HepG2 (cell line): ENCODE results near the gene RGS2. TPM values are rescaled to one million over a fixed set of nuclear protein-coding genes. Genes with fewer than 3 reads are reported as not detected.

Experiments
- ATAD3A ChIP-seq: sonication (generic); formaldehyde crosslinking; IDR thresholded peaks from 2 replicates; pipeline ENCODE4 v1.4.0; 2020; ENCODE audit warnings: missing genetic modification reagents
- HDAC1 ChIP-seq: sonication (generic); formaldehyde crosslinking; IDR thresholded peaks from 2 replicates; pipeline ENCODE4 v1.5.1; 2020; ENCODE audit warnings: mild to moderate bottlenecking, missing genetic modification reagents
- MIER3 ChIP-seq: IDR thresholded peaks from 2 replicates; pipeline ENCODE4 v1.6.1; 2016; ENCODE audit warnings: missing compliant biosample characterization, borderline replicate concordance
- SMAD9 ChIP-seq: sonication (generic); formaldehyde crosslinking; IDR thresholded peaks from 2 replicates; pipeline ENCODE4 v1.5.1; 2020; ENCODE audit warnings: mild to moderate bottlenecking, missing genetic modification reagents
- SYNCRIP ChIP-seq: fragments of 200-400 bp; formaldehyde crosslinking; IDR thresholded peaks from 2 replicates; pipeline ENCODE4 v1.6.1; 2018; ENCODE audit warnings: mild to moderate bottlenecking, low read depth, low read length; ENCODE audit not compliant: insufficient read depth
- TBX2 ChIP-seq: sonication (generic); formaldehyde crosslinking; IDR thresholded peaks from 2 replicates; pipeline ENCODE4 v1.5.0; 2020; ENCODE audit warnings: missing genetic modification reagents, mild to moderate bottlenecking, borderline replicate concordance
- THYN1 ChIP-seq: sonication (generic); formaldehyde crosslinking; IDR thresholded peaks from 2 replicates; pipeline ENCODE4 v1.8.1; 2023; ENCODE audit warnings: low read depth, mild to moderate bottlenecking, moderate library complexity, missing genetic modification reagents, borderline replicate concordance
- XRCC5 ChIP-seq: fragments of 200-400 bp; formaldehyde crosslinking; optimal IDR thresholded peaks from 2 replicates; pipeline ENCODE3; 2017; ENCODE audit warnings: mild to moderate bottlenecking, low read length
- ZFYVE20 ChIP-seq: sonication (generic); formaldehyde crosslinking; IDR thresholded peaks from 2 replicates; pipeline ENCODE4 v1.8.0; 2023; ENCODE audit warnings: low read depth, mild to moderate bottlenecking, moderate library complexity, missing genetic modification reagents, borderline replicate concordance
- ZNF501 ChIP-seq: sonication (generic); formaldehyde crosslinking; IDR thresholded peaks from 2 replicates; pipeline ENCODE4 v1.5.1; 2020; ENCODE audit warnings: mild to moderate bottlenecking, moderate library complexity, missing genetic modification reagents
- polyA plus RNA-seq, 8 experiments: library from polyadenylated mRNA; depleted of rRNA in 3 of 8; stranded (reverse) in 7 of 8; unstranded in 1 of 8; fragments of >200 nt; fragmentation: Illumina TruSeq in 4 of 8; extraction: Trizol in 4 of 8; gene quantifications; 2 replicates each; pipeline versions ENCODE4 v1.2.1 to v1.2.3, GENCODE V29; 2011 to 2016; ENCODE audit warnings: low read depth in 4 of 8, missing spikeins in 1 of 8, mixed read lengths in 1 of 8; ENCODE audit not compliant: insufficient read depth in 1 of 8
- total RNA-seq, 5 experiments: library from RNA; depleted of rRNA; stranded (reverse); fragments of >200 nt; fragmentation: Illumina TruSeq; extraction: Trizol; gene quantifications; 2 replicates each; pipeline ENCODE4 v1.2.3, GENCODE V29; 2016; ENCODE audit warnings: low read depth in 1 of 5
- TF ChIP-seq, protein P1 (sequence below): sonication (generic); formaldehyde crosslinking; IDR thresholded peaks from 2 replicates; pipeline ENCODE4 v1.5.0; 2020; ENCODE audit warnings: mild to moderate bottlenecking, missing genetic modification reagents, borderline replicate concordance
- TF ChIP-seq, protein P2 (sequence below): sonication (generic); formaldehyde crosslinking; conservative IDR thresholded peaks from 2 replicates; pipeline ENCODE4 v1.8.1; 2023; ENCODE audit warnings: missing genetic modification reagents
- TF ChIP-seq, protein P3 (sequence below): sonication (generic); formaldehyde crosslinking; IDR thresholded peaks from 2 replicates; pipeline ENCODE4 v1.8.0; 2022; ENCODE audit warnings: mild to moderate bottlenecking, missing genetic modification reagents, borderline replicate concordance
- TF ChIP-seq, protein P4 (sequence below): sonication (generic); formaldehyde crosslinking; IDR thresholded peaks from 2 replicates; pipeline ENCODE4 v1.4.0; 2020; ENCODE audit warnings: missing genetic modification reagents
- TF ChIP-seq, protein P5 (sequence below): fragments of 450-650 bp; IDR thresholded peaks from 2 replicates; pipeline ENCODE4 v1.6.1; 2017; ENCODE audit warnings: mild to moderate bottlenecking

The RGS2 gene
- total and polyA plus RNA-seq, 2 of the 13 experiments (the other 11 are each of a cell fraction or from before 2014, with no cell fraction given): 0.64 to 1.4 TPM

DNA sequence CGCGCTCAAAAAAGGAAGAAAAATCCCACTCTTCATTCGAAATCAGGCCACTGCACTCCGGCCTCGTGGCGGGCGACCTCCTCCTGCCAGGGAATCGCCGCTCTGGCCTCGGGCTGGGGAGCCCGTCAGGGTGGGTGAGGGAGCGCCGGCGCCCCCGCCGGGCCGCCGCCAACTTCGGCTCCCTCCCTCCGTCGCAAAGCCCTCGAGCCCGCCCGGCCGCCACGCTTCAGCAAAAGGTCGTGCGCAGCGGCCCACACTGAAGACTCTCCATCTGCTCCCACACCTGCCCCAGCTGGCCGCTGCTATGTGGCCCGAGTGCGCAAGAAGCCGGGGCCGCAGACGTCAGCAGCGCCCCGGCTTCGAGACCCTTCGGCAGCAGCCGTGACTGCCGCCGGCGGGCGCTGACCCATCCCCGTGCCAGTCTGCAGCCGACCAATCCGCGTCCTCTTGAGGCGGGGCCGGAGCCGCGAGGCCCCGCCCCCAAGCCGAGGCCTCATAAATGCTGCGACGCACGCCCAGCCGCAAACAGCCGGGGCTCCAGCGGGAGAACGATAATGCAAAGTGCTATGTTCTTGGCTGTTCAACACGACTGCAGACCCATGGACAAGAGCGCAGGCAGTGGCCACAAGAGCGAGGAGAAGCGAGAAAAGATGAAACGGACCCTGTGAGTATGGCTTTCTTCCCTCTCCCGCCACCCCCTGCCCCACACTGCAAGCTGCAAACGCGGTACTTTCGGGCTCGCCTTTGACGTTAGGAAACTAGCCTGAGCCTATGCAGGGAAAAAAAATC, at the start of gene RGS2 (continued):
- TF ChIP-seq, protein P1, sequence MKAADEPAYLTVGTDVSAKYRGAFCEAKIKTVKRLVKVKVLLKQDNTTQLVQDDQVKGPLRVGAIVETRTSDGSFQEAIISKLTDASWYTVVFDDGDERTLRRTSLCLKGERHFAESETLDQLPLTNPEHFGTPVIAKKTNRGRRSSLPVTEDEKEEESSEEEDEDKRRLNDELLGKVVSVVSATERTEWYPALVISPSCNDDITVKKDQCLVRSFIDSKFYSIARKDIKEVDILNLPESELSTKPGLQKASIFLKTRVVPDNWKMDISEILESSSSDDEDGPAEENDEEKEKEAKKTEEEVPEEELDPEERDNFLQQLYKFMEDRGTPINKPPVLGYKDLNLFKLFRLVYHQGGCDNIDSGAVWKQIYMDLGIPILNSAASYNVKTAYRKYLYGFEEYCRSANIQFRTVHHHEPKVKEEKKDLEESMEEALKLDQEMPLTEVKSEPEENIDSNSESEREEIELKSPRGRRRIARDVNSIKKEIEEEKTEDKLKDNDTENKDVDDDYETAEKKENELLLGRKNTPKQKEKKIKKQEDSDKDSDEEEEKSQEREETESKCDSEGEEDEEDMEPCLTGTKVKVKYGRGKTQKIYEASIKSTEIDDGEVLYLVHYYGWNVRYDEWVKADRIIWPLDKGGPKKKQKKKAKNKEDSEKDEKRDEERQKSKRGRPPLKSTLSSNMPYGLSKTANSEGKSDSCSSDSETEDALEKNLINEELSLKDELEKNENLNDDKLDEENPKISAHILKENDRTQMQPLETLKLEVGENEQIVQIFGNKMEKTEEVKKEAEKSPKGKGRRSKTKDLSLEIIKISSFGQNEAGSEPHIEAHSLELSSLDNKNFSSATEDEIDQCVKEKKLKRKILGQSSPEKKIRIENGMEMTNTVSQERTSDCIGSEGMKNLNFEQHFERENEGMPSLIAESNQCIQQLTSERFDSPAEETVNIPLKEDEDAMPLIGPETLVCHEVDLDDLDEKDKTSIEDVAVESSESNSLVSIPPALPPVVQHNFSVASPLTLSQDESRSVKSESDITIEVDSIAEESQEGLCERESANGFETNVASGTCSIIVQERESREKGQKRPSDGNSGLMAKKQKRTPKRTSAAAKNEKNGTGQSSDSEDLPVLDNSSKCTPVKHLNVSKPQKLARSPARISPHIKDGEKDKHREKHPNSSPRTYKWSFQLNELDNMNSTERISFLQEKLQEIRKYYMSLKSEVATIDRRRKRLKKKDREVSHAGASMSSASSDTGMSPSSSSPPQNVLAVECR (CRISPR knock-in tag): peak; percentile 49; the same call in 1 of the 2 replicates
- TF ChIP-seq ZFYVE20 (CRISPR knock-in tag) (no peak), SMAD9 (0 out of 2 replicates have a peak, but pooled peaks have one; percentile 58), MIER3 (0 out of 2 replicates have a peak, but pooled peaks have one; percentile 33), HDAC1 (CRISPR knock-in tag) (peak; percentile 73), SYNCRIP (no peak), XRCC5 (peak; percentile 55), ATAD3A (CRISPR knock-in tag) (no peak), THYN1 (CRISPR knock-in tag) (no peak), TBX2 (CRISPR knock-in tag) (peak; percentile 61; the same call in 1 of the 2 replicates), ZNF501 (CRISPR knock-in tag) (peak; percentile 95)
- TF ChIP-seq, protein P2, sequence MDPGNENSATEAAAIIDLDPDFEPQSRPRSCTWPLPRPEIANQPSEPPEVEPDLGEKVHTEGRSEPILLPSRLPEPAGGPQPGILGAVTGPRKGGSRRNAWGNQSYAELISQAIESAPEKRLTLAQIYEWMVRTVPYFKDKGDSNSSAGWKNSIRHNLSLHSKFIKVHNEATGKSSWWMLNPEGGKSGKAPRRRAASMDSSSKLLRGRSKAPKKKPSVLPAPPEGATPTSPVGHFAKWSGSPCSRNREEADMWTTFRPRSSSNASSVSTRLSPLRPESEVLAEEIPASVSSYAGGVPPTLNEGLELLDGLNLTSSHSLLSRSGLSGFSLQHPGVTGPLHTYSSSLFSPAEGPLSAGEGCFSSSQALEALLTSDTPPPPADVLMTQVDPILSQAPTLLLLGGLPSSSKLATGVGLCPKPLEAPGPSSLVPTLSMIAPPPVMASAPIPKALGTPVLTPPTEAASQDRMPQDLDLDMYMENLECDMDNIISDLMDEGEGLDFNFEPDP: no peak
- TF ChIP-seq, protein P3, sequence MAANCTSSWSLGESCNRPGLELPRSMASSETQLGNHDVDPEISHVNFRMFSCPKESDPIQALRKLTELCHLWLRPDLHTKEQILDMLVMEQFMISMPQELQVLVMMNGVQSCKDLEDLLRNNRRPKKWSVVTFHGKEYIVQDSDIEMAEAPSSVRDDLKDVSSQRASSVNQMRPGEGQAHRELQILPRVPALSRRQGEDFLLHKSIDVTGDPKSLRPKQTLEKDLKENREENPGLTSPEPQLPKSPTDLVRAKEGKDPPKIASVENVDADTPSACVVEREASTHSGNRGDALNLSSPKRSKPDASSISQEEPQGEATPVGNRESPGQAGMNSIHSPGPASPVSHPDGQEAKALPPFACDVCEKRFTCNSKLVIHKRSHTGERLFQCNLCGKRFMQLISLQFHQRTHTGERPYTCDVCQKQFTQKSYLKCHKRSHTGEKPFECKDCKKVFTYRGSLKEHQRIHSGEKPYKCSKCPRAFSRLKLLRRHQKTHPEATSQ (CRISPR knock-in tag): no peak; the same call in 1 of the 2 replicates
- TF ChIP-seq, protein P4, sequence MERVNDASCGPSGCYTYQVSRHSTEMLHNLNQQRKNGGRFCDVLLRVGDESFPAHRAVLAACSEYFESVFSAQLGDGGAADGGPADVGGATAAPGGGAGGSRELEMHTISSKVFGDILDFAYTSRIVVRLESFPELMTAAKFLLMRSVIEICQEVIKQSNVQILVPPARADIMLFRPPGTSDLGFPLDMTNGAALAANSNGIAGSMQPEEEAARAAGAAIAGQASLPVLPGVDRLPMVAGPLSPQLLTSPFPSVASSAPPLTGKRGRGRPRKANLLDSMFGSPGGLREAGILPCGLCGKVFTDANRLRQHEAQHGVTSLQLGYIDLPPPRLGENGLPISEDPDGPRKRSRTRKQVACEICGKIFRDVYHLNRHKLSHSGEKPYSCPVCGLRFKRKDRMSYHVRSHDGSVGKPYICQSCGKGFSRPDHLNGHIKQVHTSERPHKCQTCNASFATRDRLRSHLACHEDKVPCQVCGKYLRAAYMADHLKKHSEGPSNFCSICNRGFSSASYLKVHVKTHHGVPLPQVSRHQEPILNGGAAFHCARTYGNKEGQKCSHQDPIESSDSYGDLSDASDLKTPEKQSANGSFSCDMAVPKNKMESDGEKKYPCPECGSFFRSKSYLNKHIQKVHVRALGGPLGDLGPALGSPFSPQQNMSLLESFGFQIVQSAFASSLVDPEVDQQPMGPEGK (CRISPR knock-in tag): peak; percentile 47
- TF ChIP-seq, protein P5, sequence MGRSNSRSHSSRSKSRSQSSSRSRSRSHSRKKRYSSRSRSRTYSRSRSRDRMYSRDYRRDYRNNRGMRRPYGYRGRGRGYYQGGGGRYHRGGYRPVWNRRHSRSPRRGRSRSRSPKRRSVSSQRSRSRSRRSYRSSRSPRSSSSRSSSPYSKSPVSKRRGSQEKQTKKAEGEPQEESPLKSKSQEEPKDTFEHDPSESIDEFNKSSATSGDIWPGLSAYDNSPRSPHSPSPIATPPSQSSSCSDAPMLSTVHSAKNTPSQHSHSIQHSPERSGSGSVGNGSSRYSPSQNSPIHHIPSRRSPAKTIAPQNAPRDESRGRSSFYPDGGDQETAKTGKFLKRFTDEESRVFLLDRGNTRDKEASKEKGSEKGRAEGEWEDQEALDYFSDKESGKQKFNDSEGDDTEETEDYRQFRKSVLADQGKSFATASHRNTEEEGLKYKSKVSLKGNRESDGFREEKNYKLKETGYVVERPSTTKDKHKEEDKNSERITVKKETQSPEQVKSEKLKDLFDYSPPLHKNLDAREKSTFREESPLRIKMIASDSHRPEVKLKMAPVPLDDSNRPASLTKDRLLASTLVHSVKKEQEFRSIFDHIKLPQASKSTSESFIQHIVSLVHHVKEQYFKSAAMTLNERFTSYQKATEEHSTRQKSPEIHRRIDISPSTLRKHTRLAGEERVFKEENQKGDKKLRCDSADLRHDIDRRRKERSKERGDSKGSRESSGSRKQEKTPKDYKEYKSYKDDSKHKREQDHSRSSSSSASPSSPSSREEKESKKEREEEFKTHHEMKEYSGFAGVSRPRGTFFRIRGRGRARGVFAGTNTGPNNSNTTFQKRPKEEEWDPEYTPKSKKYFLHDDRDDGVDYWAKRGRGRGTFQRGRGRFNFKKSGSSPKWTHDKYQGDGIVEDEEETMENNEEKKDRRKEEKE: no peak
